Activated CD4-positive, alpha-beta memory T cell treated with anti-CD3 and anti-CD28 coated beads, Interleukin-2, amount 10 ng/mL, durations not matched to agents 7 days and 5 days (primary cell): Measurements from ENCODE around the gene RXRA. TPM values are rescaled to one million over a fixed set of nuclear protein-coding genes. Genes with fewer than 3 reads are reported as not detected.

Source experiments
- CTCF ChIA-PET: fragments of 350-600 bp; sonication (Branson Sonifier 250); formaldehyde crosslinking; loops from one replicate; lab custom pipeline; 2021; ENCODE audit warnings: antibody characterized with exemption, inconsistent platforms; lab: Charles Lee
- POLR2A ChIA-PET: fragments of 350-600 bp; sonication (Branson Sonifier 250); formaldehyde crosslinking; loops from one replicate; lab custom pipeline; 2021; ENCODE audit warnings: antibody characterized with exemption; lab: Charles Lee
- DNase-seq: peaks from one replicate; pipeline ENCODE4 v3.0.0-alpha.2; 2020
- H3K27ac Mint-ChIP-seq: one replicate; pipeline ENCODE4 v1.8.0; 2021; ENCODE audit warnings: mild to moderate bottlenecking, mixed read lengths
- H3K27me3 Mint-ChIP-seq: one replicate; pipeline ENCODE4 v1.8.0; 2021; ENCODE audit warnings: mixed read lengths
- H3K36me3 Mint-ChIP-seq: one replicate; pipeline ENCODE4 v1.8.0; 2021; ENCODE audit warnings: low read depth, mixed read lengths
- H3K4me1 Mint-ChIP-seq: one replicate; pipeline ENCODE4 v1.8.0; 2021; ENCODE audit warnings: mixed read lengths
- H3K4me3 Mint-ChIP-seq: one replicate; pipeline ENCODE4 v1.8.0; 2021; ENCODE audit warnings: mild to moderate bottlenecking, mixed read lengths
- H3K9me3 Mint-ChIP-seq: one replicate; pipeline ENCODE4 v1.8.0; 2021; ENCODE audit warnings: mixed read lengths
- total RNA-seq, 2 experiments: library from RNA; stranded (reverse); gene quantifications; one replicate each; pipeline ENCODE4 v1.2.3, GENCODE V29; 2021

The RXRA gene
- total RNA-seq, 2 experiments from 2014 or later, result 7.0 to 7.8 TPM

GRCh38 chr9:134400283-134400682, 74.0 kb downstream of the RXRA start:
- H3K27me3 Mint-ChIP-seq, result no peaks in the 10 kb centered on the region
- H3K4me1 Mint-ChIP-seq, result peaks cover 43% of the 10 kb centered on the region
- POLR2A ChIA-PET, result no interaction called here
- peaks cover 4% of the 10 kb centered on the region for H3K36me3 Mint-ChIP-seq
- no peak overlapping the region for H3K27ac Mint-ChIP-seq
- no peak for DNase-seq
- no peak overlapping the region for H3K4me3 Mint-ChIP-seq
- peaks cover 4% of the 10 kb centered on the region for H3K9me3 Mint-ChIP-seq
- CTCF ChIA-PET, result no interaction called here

DNA sequence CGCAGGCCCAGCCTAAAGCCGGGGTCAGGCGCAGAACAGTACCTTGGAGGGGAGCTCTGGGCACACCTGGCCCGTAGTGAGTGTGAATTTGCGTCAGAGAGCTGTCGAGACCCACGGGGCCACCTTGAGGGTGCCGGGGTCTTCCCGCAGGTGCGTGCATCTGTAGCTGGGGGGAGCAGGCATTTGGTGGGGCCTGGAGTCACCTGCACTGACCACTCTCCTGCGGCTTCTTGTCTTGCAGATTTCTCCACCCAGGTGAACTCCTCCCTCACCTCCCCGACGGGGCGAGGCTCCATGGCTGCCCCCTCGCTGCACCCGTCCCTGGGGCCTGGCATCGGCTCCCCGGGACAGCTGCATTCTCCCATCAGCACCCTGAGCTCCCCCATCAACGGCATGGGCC, 75.1 kb downstream of the RXRA start:
- Mint-ChIP-seq H3K4me3 (no peak overlapping the region), H3K27ac (no peak overlapping the region), H3K4me1 (peaks cover 43% of the 10 kb centered on the region), H3K9me3 (peaks cover 4% of the 10 kb centered on the region), H3K36me3 (peaks cover 4% of the 10 kb centered on the region), H3K27me3 (peaks cover 2% of the 10 kb centered on the region)
- ChIA-PET POLR2A (interaction anchor here (1.8 kb wide), 1 partner anchor 10 kb away, joined by 5 read pairs; no protein-coding TSS in a partner anchor), CTCF (no interaction called here)
- DNase-seq, result no peak

- Mint-ChIP-seq H3K27ac (no peak overlapping the region), H3K4me3 (no peak overlapping the region), H3K4me1 (peaks cover 43% of the 10 kb centered on the region), H3K9me3 (peaks cover 4% of the 10 kb centered on the region), H3K27me3 (peaks cover 2% of the 10 kb centered on the region), H3K36me3 (peaks cover 4% of the 10 kb centered on the region)
- DNase-seq, result no peak
- ChIA-PET POLR2A (interaction anchor here (1.8 kb wide), 1 partner anchor 11 kb away, joined by 5 read pairs; no protein-coding TSS in a partner anchor), CTCF (no interaction called here)
Measured at GRCh38 chr9:134402182-134402581, 75.9 kb downstream of the RXRA start.

DNA sequence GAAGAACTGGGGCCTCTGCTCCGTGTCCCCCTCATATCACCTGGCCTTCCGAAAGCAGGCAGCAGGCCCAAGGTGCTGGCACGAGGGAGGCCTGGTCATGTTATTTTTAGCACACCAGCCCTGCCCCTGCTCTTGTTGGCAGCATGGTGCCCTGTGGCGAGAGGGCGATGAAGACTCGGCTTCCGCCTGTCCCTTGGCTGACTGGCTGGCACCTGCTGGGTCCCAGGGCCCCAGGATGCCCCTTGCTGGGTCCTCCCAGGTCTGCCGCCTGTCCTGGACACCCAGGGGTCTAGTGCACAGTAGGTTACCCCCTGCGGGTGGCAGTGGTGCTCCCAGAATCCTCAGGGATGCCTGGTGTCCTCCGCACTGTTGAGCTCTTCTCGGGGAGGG, 77.0 kb downstream of the RXRA start:
- CTCF ChIA-PET, result no interaction called here
- no peak overlapping the region for H3K4me3 Mint-ChIP-seq

DNA sequence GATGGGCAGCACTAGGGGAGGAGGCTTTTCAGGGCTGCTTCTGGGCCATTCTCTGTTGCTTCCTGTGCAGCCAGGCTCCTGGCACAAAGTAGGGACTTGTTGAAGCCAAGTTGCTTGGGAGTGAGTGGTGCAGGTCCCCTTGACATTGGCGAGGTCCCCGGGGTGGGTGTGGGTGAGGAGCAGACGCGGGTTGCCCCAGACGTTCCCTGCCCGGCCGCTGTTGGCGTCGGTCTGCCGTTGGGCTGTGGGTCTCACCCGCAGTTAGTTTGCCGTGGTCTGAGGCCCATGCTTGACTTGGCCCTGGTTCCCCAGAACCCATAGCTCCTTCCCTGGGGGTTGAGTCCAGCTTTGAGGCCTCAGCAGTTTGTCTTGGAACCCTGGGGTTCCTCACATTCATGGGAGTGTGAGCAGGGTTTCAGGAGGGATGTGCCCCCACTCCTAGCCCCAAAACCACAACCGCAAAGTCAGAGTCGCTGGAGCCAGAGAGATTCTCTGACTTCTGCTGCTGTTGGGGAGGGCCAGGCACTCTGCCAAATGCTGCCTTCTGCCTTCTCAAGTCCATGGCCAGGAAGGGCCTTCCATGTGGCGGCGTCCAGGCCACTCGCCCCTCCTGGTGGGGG, 77.5 kb downstream of the RXRA start:
- H3K27me3 Mint-ChIP-seq, result peaks cover 2% of the 10 kb centered on the region
- peaks cover 4% of the 10 kb centered on the region for H3K36me3 Mint-ChIP-seq
- DNase-seq, result peak; percentile 48
- ChIA-PET CTCF (interaction anchor here (1.1 kb wide), 1 partner anchor 40 kb away, joined by 3 read pairs; no protein-coding TSS in a partner anchor), POLR2A (interaction anchor here (1.2 to 2.9 kb wide), 2 partner anchors 10 to 12 kb away, joined by 3 to 18 read pairs; no protein-coding TSS in a partner anchor)
- peaks cover 44% of the 10 kb centered on the region for H3K4me1 Mint-ChIP-seq
- H3K27ac Mint-ChIP-seq, result peak overlapping the region; percentile 68
- no peak overlapping the region for H3K4me3 Mint-ChIP-seq
- peaks cover 4% of the 10 kb centered on the region for H3K9me3 Mint-ChIP-seq

More for the DNA sequence above, 77.0 kb downstream of the RXRA start:
- no peak overlapping the region for H3K27ac Mint-ChIP-seq
- peaks cover 4% of the 10 kb centered on the region for H3K9me3 Mint-ChIP-seq
- POLR2A ChIA-PET, result interaction anchor here (2.9 kb wide), 1 partner anchor 12 kb away, joined by 18 read pairs; no protein-coding TSS in a partner anchor
- H3K27me3 Mint-ChIP-seq, result peaks cover 2% of the 10 kb centered on the region
- no peak for DNase-seq
- H3K4me1 Mint-ChIP-seq, result peaks cover 45% of the 10 kb centered on the region
- peaks cover 4% of the 10 kb centered on the region for H3K36me3 Mint-ChIP-seq

DNA sequence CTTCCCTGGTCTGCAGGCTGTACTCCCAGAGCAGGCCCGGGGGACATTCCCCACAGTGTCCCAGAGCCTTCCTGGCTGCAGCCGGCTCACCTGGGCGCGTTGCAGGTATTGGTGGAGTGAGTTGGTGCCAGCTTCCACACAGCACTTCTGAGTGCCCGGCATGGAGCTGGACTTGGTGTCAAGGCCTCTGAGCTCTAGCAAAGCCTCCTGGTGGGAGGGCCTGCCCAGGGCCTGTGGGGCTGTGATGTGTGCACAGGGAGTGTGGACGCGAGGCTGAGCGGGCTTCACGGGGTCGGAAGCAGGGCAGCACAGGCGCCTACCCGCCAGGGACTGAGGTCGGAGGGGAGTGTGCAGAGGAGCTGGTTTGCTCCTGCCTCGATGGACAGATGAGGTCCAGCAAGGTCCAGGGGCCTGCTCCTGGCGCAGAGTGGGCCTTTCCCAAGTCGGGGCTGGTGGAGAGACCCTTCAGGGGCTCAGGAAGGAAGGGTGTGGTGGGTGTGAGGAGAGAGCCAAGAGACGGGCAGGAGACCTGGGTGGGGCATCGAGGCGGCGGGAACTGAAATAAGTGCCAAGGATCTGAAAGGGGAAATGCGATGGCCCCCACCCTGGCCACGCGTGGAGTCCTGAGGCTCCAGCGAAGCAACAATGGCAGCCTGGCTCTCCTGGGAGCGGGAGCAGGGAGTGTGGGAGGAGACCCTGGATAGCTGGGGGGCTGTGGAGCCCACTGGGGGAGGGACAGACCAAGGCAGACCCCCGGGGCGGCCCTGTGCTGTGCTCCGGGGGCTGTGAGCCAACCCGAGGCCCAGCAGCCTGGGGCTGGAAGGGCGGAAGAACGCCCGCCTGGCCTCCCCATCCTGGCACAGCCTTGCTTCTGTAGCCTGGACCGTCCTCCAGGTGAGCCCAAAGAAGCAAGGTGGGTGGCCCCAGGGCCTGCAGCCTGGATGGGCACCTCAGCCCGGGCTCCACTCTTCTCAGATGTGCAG, 78.4 kb downstream of the RXRA start:
- no peak for DNase-seq
- ChIA-PET CTCF (interaction anchor here (1.1 kb wide), 1 partner anchor 39 kb away, joined by 3 read pairs; no protein-coding TSS in a partner anchor), POLR2A (interaction anchor here (1.2 to 4.2 kb wide), 3 partner anchors 8 to 13 kb away, joined by 3 to 30 read pairs (median 18); no protein-coding TSS in a partner anchor)
- peaks cover 44% of the 10 kb centered on the region for H3K4me1 Mint-ChIP-seq
- H3K36me3 Mint-ChIP-seq, result peaks cover under 1% of the 10 kb centered on the region
- peak overlapping the region; percentile 68 for H3K27ac Mint-ChIP-seq
- no peak overlapping the region for H3K4me3 Mint-ChIP-seq
- H3K9me3 Mint-ChIP-seq, result no peaks in the 10 kb centered on the region
- H3K27me3 Mint-ChIP-seq, result peaks cover 2% of the 10 kb centered on the region

DNA sequence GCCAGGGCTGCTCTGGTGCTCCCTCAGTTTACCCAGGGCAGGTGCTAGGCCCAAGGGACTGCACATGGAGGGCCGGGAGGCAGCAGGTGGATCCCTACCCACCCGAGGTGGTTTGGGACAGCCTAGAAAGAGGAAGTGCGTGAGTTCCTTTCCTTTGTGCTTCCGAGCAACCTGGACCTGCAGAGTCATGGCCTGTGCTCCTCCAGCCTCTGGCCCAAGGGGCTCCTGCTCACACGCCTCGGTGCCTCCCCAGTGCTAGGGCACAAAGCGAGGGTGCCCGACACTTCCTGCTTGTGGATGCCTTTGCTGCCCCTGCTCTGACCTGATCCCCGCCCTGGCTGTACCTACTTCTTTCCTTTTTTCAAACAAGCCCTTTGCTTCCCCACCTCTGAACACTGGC, 79.3 kb downstream of the RXRA start:
- ChIA-PET CTCF (no interaction called here), POLR2A (interaction anchor here (2.9 to 4.2 kb wide), 2 partner anchors 9 to 14 kb away, joined by 18 to 30 read pairs; no protein-coding TSS in a partner anchor)
- no peaks in the 10 kb centered on the region for H3K36me3 Mint-ChIP-seq
- no peaks in the 10 kb centered on the region for H3K9me3 Mint-ChIP-seq
- no peak overlapping the region for H3K27ac Mint-ChIP-seq
- peaks cover 47% of the 10 kb centered on the region for H3K4me1 Mint-ChIP-seq
- H3K27me3 Mint-ChIP-seq, result peaks cover 3% of the 10 kb centered on the region
- no peak overlapping the region for H3K4me3 Mint-ChIP-seq
- no peak for DNase-seq

DNA sequence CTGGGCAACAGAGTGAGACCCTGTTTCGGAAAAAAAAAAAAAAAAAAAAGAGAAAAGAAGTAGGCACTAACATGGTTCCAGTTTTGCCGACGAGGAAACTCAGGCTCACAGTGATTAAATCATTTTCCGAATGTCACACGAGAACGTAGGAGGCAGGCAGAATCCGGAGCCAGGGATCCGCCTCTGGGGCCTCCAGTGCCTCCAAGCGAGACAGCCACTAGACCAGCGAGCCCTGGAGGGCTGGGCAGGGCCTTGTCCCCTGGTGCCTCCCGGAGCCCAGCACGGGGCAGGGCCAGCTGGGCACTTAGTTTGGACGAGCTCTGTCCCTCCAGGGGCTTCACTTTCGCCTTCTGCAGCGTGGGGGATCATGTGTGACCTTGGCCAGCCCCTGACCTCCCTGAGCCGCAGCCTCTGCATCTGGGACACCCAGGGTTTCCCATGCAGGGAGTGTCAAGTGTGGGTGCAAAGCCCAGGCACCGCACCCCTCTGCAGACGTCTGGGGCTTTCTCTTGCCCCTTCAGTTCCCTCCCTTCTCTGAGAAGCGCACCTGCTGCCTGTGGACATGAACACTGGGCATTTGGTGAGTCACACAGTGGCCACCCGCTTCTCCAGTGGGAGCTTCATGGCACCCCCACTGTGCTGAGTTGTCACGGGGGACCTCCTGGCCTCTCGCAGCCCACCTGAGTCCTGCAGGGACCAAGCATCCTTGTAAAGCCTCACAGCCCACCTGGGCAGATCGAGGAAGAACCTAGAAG, 80.3 kb downstream of the RXRA start:
- Mint-ChIP-seq H3K9me3 (no peaks in the 10 kb centered on the region), H3K27ac (peak overlapping the region; percentile 71), H3K27me3 (peaks cover 3% of the 10 kb centered on the region), H3K4me1 (peaks cover 47% of the 10 kb centered on the region), H3K36me3 (no peaks in the 10 kb centered on the region), H3K4me3 (peak overlapping the region; percentile 60)
- ChIA-PET CTCF (interaction anchor here (0.8 to 1.6 kb wide), 2 partner anchors 10 to 37 kb away, joined by 3 to 7 read pairs; no protein-coding TSS in a partner anchor), POLR2A (interaction anchor here (1.1 to 4.2 kb wide), 4 partner anchors 10 to 381 kb away, joined by 3 to 30 read pairs (median 12); no protein-coding TSS in a partner anchor)
- DNase-seq, result no peak

- H3K9me3 Mint-ChIP-seq, result no peaks in the 10 kb centered on the region
- POLR2A ChIA-PET, result interaction anchor here (1.1 to 4.2 kb wide), 4 partner anchors 10 to 381 kb away, joined by 3 to 30 read pairs (median 12); no protein-coding TSS in a partner anchor
Measured at GRCh38 chr9:134407121-134407779, 81.0 kb downstream of the RXRA start.

GRCh38 chr9:134408389-134408788, 82.1 kb downstream of the RXRA start:
- Mint-ChIP-seq H3K9me3 (no peaks in the 10 kb centered on the region), H3K36me3 (no peaks in the 10 kb centered on the region), H3K27ac (no peak overlapping the region), H3K4me3 (no peak overlapping the region), H3K27me3 (peaks cover 3% of the 10 kb centered on the region), H3K4me1 (peaks cover 52% of the 10 kb centered on the region)
- no peak for DNase-seq
- CTCF ChIA-PET, result interaction anchor here (1.6 kb wide), 1 partner anchor 35 kb away, joined by 7 read pairs; no protein-coding TSS in a partner anchor
- POLR2A ChIA-PET, result interaction anchor here (4.2 kb wide), 1 partner anchor 11 kb away, joined by 30 read pairs; no protein-coding TSS in a partner anchor

More at GRCh38 chr9:134407121-134407779, 81.0 kb downstream of the RXRA start:
- CTCF ChIA-PET, result interaction anchor here (0.8 to 1.6 kb wide), 2 partner anchors 11 to 36 kb away, joined by 3 to 7 read pairs; no protein-coding TSS in a partner anchor
- H3K36me3 Mint-ChIP-seq, result no peaks in the 10 kb centered on the region
- H3K27ac Mint-ChIP-seq, result peak overlapping the region; percentile 71
- DNase-seq, result peak; percentile 88
- H3K27me3 Mint-ChIP-seq, result peaks cover 3% of the 10 kb centered on the region
- H3K4me1 Mint-ChIP-seq, result peaks cover 47% of the 10 kb centered on the region
- peak overlapping the region; percentile 60 for H3K4me3 Mint-ChIP-seq

DNA sequence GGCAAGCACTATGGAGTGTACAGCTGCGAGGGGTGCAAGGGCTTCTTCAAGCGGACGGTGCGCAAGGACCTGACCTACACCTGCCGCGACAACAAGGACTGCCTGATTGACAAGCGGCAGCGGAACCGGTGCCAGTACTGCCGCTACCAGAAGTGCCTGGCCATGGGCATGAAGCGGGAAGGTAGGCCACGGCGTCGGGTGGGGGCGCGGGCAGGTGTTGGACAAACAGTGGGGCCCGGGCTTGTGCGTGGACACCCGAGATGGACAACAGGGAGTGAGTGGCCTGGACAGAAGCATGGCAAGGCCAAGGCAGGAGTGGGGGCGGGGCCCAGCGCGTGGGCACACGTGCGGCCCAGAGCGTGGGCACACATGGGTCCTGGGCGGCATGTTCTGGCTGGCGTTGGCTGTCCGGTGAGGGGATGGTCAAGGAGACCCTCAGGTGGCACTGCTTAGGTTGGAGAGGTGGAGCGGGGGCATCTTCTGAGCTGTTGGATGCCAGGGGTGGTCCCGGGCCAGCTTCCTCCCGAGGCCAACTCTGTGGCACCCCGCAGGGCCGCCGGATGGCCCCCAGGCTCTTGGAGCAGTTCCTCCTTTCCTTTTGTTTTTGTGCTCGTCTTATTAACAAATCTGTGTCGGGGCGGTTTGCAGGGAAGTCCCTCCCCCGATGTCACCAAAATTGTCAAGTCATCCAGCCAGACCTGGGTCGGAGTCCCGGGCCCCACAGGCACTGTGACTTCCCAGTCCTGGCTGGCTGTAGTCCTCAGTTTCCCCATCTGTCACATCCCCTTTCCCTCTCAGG, 82.9 kb downstream of the RXRA start:
- Mint-ChIP-seq H3K4me3 (no peak overlapping the region), H3K9me3 (no peaks in the 10 kb centered on the region), H3K27me3 (peaks cover 3% of the 10 kb centered on the region), H3K36me3 (no peaks in the 10 kb centered on the region), H3K27ac (no peak overlapping the region), H3K4me1 (peaks cover 45% of the 10 kb centered on the region)
- no peak for DNase-seq
- ChIA-PET CTCF (no interaction called here), POLR2A (interaction anchor here (4.2 kb wide), 1 partner anchor 12 kb away, joined by 30 read pairs; no protein-coding TSS in a partner anchor)
